HEK293 (cell line): ENCODE results near the gene KCNIP4.

Experiments
- CTCF ChIP-seq: fragments of 450-650 bp; formaldehyde crosslinking; IDR thresholded peaks from 2 replicates; pipeline ENCODE4 v1.5.1; 2016; ENCODE audit warnings: missing biosample characterization, missing genetic modification characterization
- ZNF274 ChIP-seq, 2 experiments: fragments of 200-500 bp in 1 of 2; fragments of 450-650 bp in 1 of 2; sonication (Bioruptor generic) in 1 of 2; formaldehyde crosslinking in 1 of 2; IDR thresholded peaks; 2 replicates each; pipeline versions ENCODE4 v1.5.1 to v1.6.1; 2014 to 2016; ENCODE audit warnings: borderline replicate concordance in 1 of 2, inconsistent platforms in 1 of 2, low read length in 1 of 2, missing biosample characterization in 1 of 2, missing genetic modification characterization in 1 of 2
- ZNF341 ChIP-seq: fragments of 450-650 bp; formaldehyde crosslinking; IDR thresholded peaks from 2 replicates; pipeline ENCODE4; 2016; ENCODE audit warnings: low read depth, missing biosample characterization, missing genetic modification characterization
- ZNF366 ChIP-seq: fragments of 450-650 bp; formaldehyde crosslinking; conservative IDR thresholded peaks from 2 replicates; pipeline ENCODE4 v1.5.1; 2016; ENCODE audit warnings: missing biosample characterization, missing genetic modification characterization
- ZNF677 ChIP-seq: fragments of 450-650 bp; IDR thresholded peaks from 2 replicates; pipeline ENCODE4 v1.5.0; 2018; ENCODE audit warnings: missing biosample characterization, mild to moderate bottlenecking, missing genetic modification characterization, moderate library complexity
- ZNF768 ChIP-seq: fragments of 450-650 bp; formaldehyde crosslinking; IDR thresholded peaks from 2 replicates; pipeline ENCODE4 v1.5.1; 2018; ENCODE audit warnings: missing biosample characterization, mild to moderate bottlenecking, missing genetic modification characterization
- ZNF830 ChIP-seq: fragments of 450-650 bp; IDR thresholded peaks from 2 replicates; pipeline ENCODE4 v1.5.0; 2018; ENCODE audit warnings: missing biosample characterization, missing genetic modification characterization, low read depth, mild to moderate bottlenecking, moderate library complexity

GRCh38 chr4:21872101-21872500 is 76.5 kb downstream of the KCNIP4 start:
- no peak for TF ChIP-seq CTCF (tag by site-specific recombination)
- TF ChIP-seq ZNF768 (tag by site-specific recombination): no peak
- no peak for TF ChIP-seq ZNF677 (tag by site-specific recombination)
- no peak for TF ChIP-seq ZNF274 (IDR thresholded peaks at IDR 0.05; ENCODE audit: low read length)
- TF ChIP-seq ZNF274 (tag by site-specific recombination; IDR thresholded peaks at IDR 0.05; ENCODE audit: borderline replicate concordance): no peak
- no peak for TF ChIP-seq ZNF366
- TF ChIP-seq ZNF830 (tag by site-specific recombination): no peak
- TF ChIP-seq ZNF341 (tag by site-specific recombination): no peak
